Panc1 (cell line): ENCODE data around the gene LCORL. TPM values are rescaled to one million over a fixed set of nuclear protein-coding genes. Genes with fewer than 3 reads are reported as not detected.
"Not testable (repeated sequence)": the region's sequence is repeated elsewhere in the genome, so short reads cannot be mapped to it uniquely, and the experiment has no call there.

ENCODE experiments used
- ATAC-seq: fragments of 200-7000 bp; cut with Tn5 transposase; 2 replicates; pipeline ENCODE4 v1.9.1; 2020; ENCODE audit warnings: mild to moderate bottlenecking, moderate library complexity
- BruUV-seq: library from RNA; stranded (reverse); fragments of 400-500 nt; replicated peaks from 2 replicates; lab custom pipeline; 2021; lab: Mats Ljungman, UMichigan
- CTCF ChIA-PET: fragments of 300-600 bp; sonication (Branson Sonifier 250); formaldehyde crosslinking; loops from one replicate; lab custom pipeline; 2022; ENCODE audit warnings: antibody characterized with exemption; lab: Charles Lee
- POLR2A ChIA-PET: fragments of 300-600 bp; sonication (Branson Sonifier 250); formaldehyde crosslinking; loops from one replicate; lab custom pipeline; 2022; ENCODE audit warnings: antibody characterized with exemption; lab: Charles Lee
- DNase-seq: peaks from one replicate; pipeline ENCODE4 v3.0.0-alpha.2; 2010; ENCODE audit warnings: low read depth, low spot score
- H3K27ac ChIP-seq: 2 replicates; pipeline ENCODE4 v1.5.1; 2011; ENCODE audit warnings: mild to moderate bottlenecking, low read length, inconsistent platforms
- H3K27me3 ChIP-seq: fragments of 200-500 bp; sonication (Bioruptor generic); 2 replicates; pipeline ENCODE4 v1.6.0; 2014; ENCODE audit warnings: low read length, inconsistent platforms; ENCODE audit not compliant: control insufficient read depth, insufficient read depth
- H3K36me3 ChIP-seq: fragments of 200-500 bp; sonication (Bioruptor generic); 2 replicates; pipeline ENCODE4 v1.5.1; 2014; ENCODE audit warnings: inconsistent platforms, mild to moderate bottlenecking, low read length, moderate library complexity; ENCODE audit not compliant: control insufficient read depth, insufficient read depth
- H3K4me1 ChIP-seq: 2 replicates; pipeline ENCODE4 v1.5.1; 2011; ENCODE audit warnings: inconsistent platforms, mild to moderate bottlenecking, low read length, moderate library complexity; ENCODE audit not compliant: control insufficient read depth, insufficient read depth
- H3K4me3 ChIP-seq, 2 experiments: 2 replicates each; pipeline ENCODE4 v1.5.1; 2011 to 2012; ENCODE audit warnings: low read depth in 2 of 2, low read length in 2 of 2, mild to moderate bottlenecking in 2 of 2, inconsistent platforms in 1 of 2, moderate library complexity in 1 of 2
- H3K9me3 ChIP-seq: fragments of 200-500 bp; sonication (Bioruptor generic); 2 replicates; pipeline ENCODE4 v1.5.1; 2014; ENCODE audit warnings: low read depth, mild to moderate bottlenecking, inconsistent platforms, low read length, moderate library complexity; ENCODE audit not compliant: control insufficient read depth, insufficient read depth
- CTCF ChIP-seq: fragments of 450-650 bp; IDR thresholded peaks from 2 replicates; pipeline ENCODE4 v1.5.1; 2017; ENCODE audit warnings: mild to moderate bottlenecking
- POLR2AphosphoS5 ChIP-seq: IDR thresholded peaks from 2 replicates; pipeline ENCODE4 v1.6.1; 2012; ENCODE audit warnings: mild to moderate bottlenecking, low read depth, low read length, moderate library complexity
- REST ChIP-seq, 2 experiments: IDR thresholded peaks; 2 replicates each; pipeline ENCODE4 v1.6.1; 2011 to 2012; ENCODE audit warnings: low read depth in 2 of 2, control low read depth in 1 of 2, low read length in 1 of 2, mild to moderate bottlenecking in 1 of 2, moderate library complexity in 1 of 2; ENCODE audit not compliant: insufficient read depth in 1 of 2
- SIN3A ChIP-seq: IDR thresholded peaks from 2 replicates; pipeline ENCODE4 v1.6.1; 2012; ENCODE audit warnings: low read depth, mild to moderate bottlenecking, low read length, moderate library complexity, borderline replicate concordance; ENCODE audit not compliant: insufficient read depth
- TCF7L2 ChIP-seq: IDR thresholded peaks from 2 replicates; pipeline ENCODE4 v1.6.1; 2011; ENCODE audit warnings: mild to moderate bottlenecking, low read depth, low read length, inconsistent platforms
- in situ Hi-C: cut with HindIII; loops from 2 replicates; pipeline ENCODE4 v1.10.0; 2016; ENCODE audit warnings: low sequenced_read_pairs, low pct_unique_long_range_greater_than_20kb
- intact Hi-C: fragments of 100-400 bp; cut with micrococcal nuclease; formaldehyde crosslinking; loops from one replicate; pipeline ENCODE4 v1.10.0; 2022; ENCODE audit not compliant: unreplicated experiment
- total RNA-seq: library from RNA; stranded (reverse); gene quantifications from one replicate; pipeline ENCODE4 v1.2.1, GENCODE V29; 2021; ENCODE audit not compliant: unreplicated experiment

LCORL gene
- total RNA-seq, 1 experiment from 2014 or later: 17.5 TPM

GRCh38 chr4:17851959-17852358 is 169.6 kb downstream of the LCORL start:
- in situ Hi-C loops: no loop called here
- Histone ChIP-seq H3K27me3 (no peaks in the 10 kb centered on the region), H3K4me1 (no peaks in the 10 kb centered on the region), H3K36me3 (no peaks in the 10 kb centered on the region), H3K27ac (no peak overlapping the region), H3K4me3 (no peak overlapping the region), H3K9me3 (no peaks in the 10 kb centered on the region)
- intact Hi-C loops: no loop called here
- no peak for DNase-seq
- ATAC-seq: no peak
- TF ChIP-seq CTCF: no peak
- TF ChIP-seq POLR2AphosphoS5: no peak
- no peak for TF ChIP-seq TCF7L2
- TF ChIP-seq REST (IDR thresholded peaks at IDR 0.05; ENCODE audit: insufficient read depth in 1 of 2, low read depth in 2 of 2, low read length in 1 of 2): no peak
- no peak for TF ChIP-seq SIN3A
- BruUV-seq: no TSS peak
- CTCF ChIA-PET: no interaction called here
- POLR2A ChIA-PET: no interaction called here

- in situ Hi-C loops, BruUV-seq, H3K9me3 ChIP-seq, intact Hi-C loops, DNase-seq, H3K4me1 ChIP-seq, H3K4me3 ChIP-seq, CTCF ChIA-PET, H3K27me3 ChIP-seq, H3K36me3 ChIP-seq, H3K27ac ChIP-seq, ATAC-seq, POLR2A ChIA-PET: not testable (repeated sequence)
Observed at GRCh38 chr4:17850295-17850694, 171.3 kb downstream of the LCORL start.

- POLR2A ChIA-PET: no interaction called here
Observed at GRCh38 chr4:17846266-17846665, 175.3 kb downstream of the LCORL start.

More at GRCh38 chr4:17846266-17846665, 175.3 kb downstream of the LCORL start:
- no TSS peak for BruUV-seq
- DNase-seq: no peak
- H3K4me3 ChIP-seq: no peak overlapping the region
- H3K27me3 ChIP-seq: no peaks in the 10 kb centered on the region
- H3K36me3 ChIP-seq: peaks cover 11% of the 10 kb centered on the region; the same call in 1 of the 2 replicates
- no peaks in the 10 kb centered on the region for H3K9me3 ChIP-seq
- intact Hi-C loops (loop anchor here (10.0 kb wide), 1 partner anchor 749 kb away; no protein-coding TSS in a partner anchor), in situ Hi-C loops (no loop called here)
- H3K27ac ChIP-seq: no peak overlapping the region
- no peak for TF ChIP-seq TCF7L2
- CTCF ChIA-PET: no interaction called here
- peak; percentile 38; the same call in 1 of the 2 replicates for ATAC-seq
- H3K4me1 ChIP-seq: no peaks in the 10 kb centered on the region
